SK-N-SH treated with all-trans-retinoic acid at 6 μM for 48 hours (cell line): ENCODE measurements around the gene CATSPER4.
A peak's percentile ranks its signal among the peaks of the same experiment; 100 is the strongest.

Experiments
- ATAC-seq: fragments of 200-7000 bp; cut with Tn5 transposase; 3 replicates; pipeline ENCODE4 v1.9.1; 2020; ENCODE audit warnings: mild to moderate bottlenecking, moderate library complexity
- ARNTL ChIP-seq: fragments of 450-650 bp; formaldehyde crosslinking; IDR thresholded peaks from 2 replicates; pipeline ENCODE4 v1.5.0; 2020; ENCODE audit warnings: low read depth, mild to moderate bottlenecking, moderate library complexity, borderline replicate concordance
- BACH2 ChIP-seq: fragments of 250-450 bp; sonication (Bioruptor Pico); IDR thresholded peaks from 2 replicates; pipeline ENCODE4 v1.9.0; 2021; ENCODE audit warnings: mild to moderate bottlenecking, borderline replicate concordance
- CREB5 ChIP-seq: fragments of 250-450 bp; sonication (Bioruptor Pico); IDR thresholded peaks from 2 replicates; pipeline ENCODE4 v1.5.1; 2020; ENCODE audit warnings: low read depth, mild to moderate bottlenecking, moderate library complexity
- CSDC2 ChIP-seq: fragments of 250-450 bp; sonication (Bioruptor Pico); IDR thresholded peaks from 2 replicates; pipeline ENCODE4 v1.5.0; 2020; ENCODE audit warnings: mild to moderate bottlenecking, moderate library complexity
- CSRNP3 ChIP-seq: fragments of 250-450 bp; sonication (Bioruptor Pico); IDR thresholded peaks from 2 replicates; pipeline ENCODE4 v1.5.1; 2021; ENCODE audit warnings: mild to moderate bottlenecking, moderate library complexity
- ESRRG ChIP-seq: fragments of 250-450 bp; sonication (Bioruptor Pico); IDR thresholded peaks from 2 replicates; pipeline ENCODE4 v1.6.1; 2021; ENCODE audit warnings: mild to moderate bottlenecking
- GLIS3 ChIP-seq: fragments of 250-450 bp; sonication (Bioruptor Pico); IDR thresholded peaks from 2 replicates; pipeline ENCODE4 v1.5.0; 2020; ENCODE audit warnings: mild to moderate bottlenecking, moderate library complexity
- OSR1 ChIP-seq: fragments of 250-450 bp; sonication (Bioruptor Pico); IDR thresholded peaks from 2 replicates; pipeline ENCODE4 v1.8.0; 2022; ENCODE audit warnings: moderate library complexity, mild to moderate bottlenecking, inconsistent platforms
- PATZ1 ChIP-seq: fragments of 250-450 bp; sonication (Bioruptor Pico); IDR thresholded peaks from 2 replicates; pipeline ENCODE4 v1.8.0; 2020; ENCODE audit warnings: mild to moderate bottlenecking, moderate library complexity, borderline replicate concordance
- POU6F1 ChIP-seq: fragments of 250-450 bp; sonication (Bioruptor Pico); IDR thresholded peaks from 2 replicates; pipeline ENCODE4 v1.8.0; 2021; ENCODE audit warnings: low read depth, mild to moderate bottlenecking, moderate library complexity, borderline replicate concordance
- PPARA ChIP-seq: fragments of 250-450 bp; sonication (Bioruptor Pico); IDR thresholded peaks from 2 replicates; pipeline ENCODE4 v1.5.0; 2020; ENCODE audit warnings: mild to moderate bottlenecking, borderline replicate concordance
- RARB ChIP-seq: fragments of 250-450 bp; sonication (Bioruptor Pico); IDR thresholded peaks from 2 replicates; pipeline ENCODE4 v1.8.0; 2021; ENCODE audit warnings: mild to moderate bottlenecking, moderate library complexity
- SNAI2 ChIP-seq: fragments of 250-450 bp; sonication (Bioruptor Pico); IDR thresholded peaks from 2 replicates; pipeline ENCODE4 v1.5.0; 2020; ENCODE audit warnings: mild to moderate bottlenecking, moderate library complexity
- TCF4 ChIP-seq: fragments of 250-450 bp; sonication (Bioruptor Pico); IDR thresholded peaks from 2 replicates; pipeline ENCODE4 v1.8.0; 2021; ENCODE audit warnings: mild to moderate bottlenecking, moderate library complexity, borderline replicate concordance
- TOX ChIP-seq: fragments of 250-450 bp; sonication (Bioruptor Pico); IDR thresholded peaks from 2 replicates; pipeline ENCODE4 v1.8.0; 2021; ENCODE audit warnings: mild to moderate bottlenecking, moderate library complexity, borderline replicate concordance
- TSHZ2 ChIP-seq: fragments of 250-450 bp; sonication (Bioruptor Pico); IDR thresholded peaks from 2 replicates; pipeline ENCODE4 v1.5.0; 2020; ENCODE audit warnings: mild to moderate bottlenecking, moderate library complexity
- ZC3H10 ChIP-seq: fragments of 250-450 bp; sonication (Bioruptor Pico); IDR thresholded peaks from 2 replicates; pipeline ENCODE4 v1.5.1; 2021; ENCODE audit warnings: mild to moderate bottlenecking, moderate library complexity
- ZFP3 ChIP-seq: fragments of 250-450 bp; sonication (Bioruptor Pico); IDR thresholded peaks from 2 replicates; pipeline ENCODE4 v1.5.0; 2020; ENCODE audit warnings: mild to moderate bottlenecking, moderate library complexity
- ZFP30 ChIP-seq: fragments of 450-650 bp; formaldehyde crosslinking; IDR thresholded peaks from 2 replicates; pipeline ENCODE4 v1.5.0; 2022; ENCODE audit warnings: mild to moderate bottlenecking, moderate library complexity
- ZNF565 ChIP-seq: fragments of 450-650 bp; formaldehyde crosslinking; conservative IDR thresholded peaks from 2 replicates; pipeline ENCODE4 v1.5.0; 2020; ENCODE audit warnings: low read depth, mild to moderate bottlenecking, moderate library complexity
- ZNF70 ChIP-seq: fragments of 450-650 bp; formaldehyde crosslinking; IDR thresholded peaks from 2 replicates; pipeline ENCODE4 v1.5.0; 2020; ENCODE audit warnings: mild to moderate bottlenecking, moderate library complexity
- ZNF8 ChIP-seq: fragments of 450-650 bp; formaldehyde crosslinking; IDR thresholded peaks from 2 replicates; pipeline ENCODE4 v1.5.0; 2020; ENCODE audit warnings: mild to moderate bottlenecking, moderate library complexity

Gene CATSPER4

GRCh38 chr1:26190373-26190987 is at the start of gene CATSPER4:
TSS of gene CATSPER4 (plus strand) at chr1:26190602. CDS start at chr1:26190628, 26 bp downstream.
- no peak for TF ChIP-seq CSRNP3 (CRISPR knock-in tag)
- no peak for TF ChIP-seq CSDC2 (CRISPR knock-in tag)
- no peak for TF ChIP-seq BACH2
- TF ChIP-seq PPARA: no peak
- TF ChIP-seq ZFP3: no peak
- TF ChIP-seq CREB5 (CRISPR knock-in tag): no peak
- no peak for TF ChIP-seq RARB
- no peak for TF ChIP-seq OSR1 (CRISPR knock-in tag)
- no peak for TF ChIP-seq ZNF565 (CRISPR knock-in tag)
- no peak for TF ChIP-seq SNAI2 (CRISPR knock-in tag)
- no peak for TF ChIP-seq ARNTL (CRISPR knock-in tag)
- TF ChIP-seq GLIS3 (CRISPR knock-in tag): no peak
- no peak for TF ChIP-seq POU6F1 (CRISPR knock-in tag)
- TF ChIP-seq PATZ1 (CRISPR knock-in tag): no peak
- TF ChIP-seq ZC3H10 (CRISPR knock-in tag): no peak
- TF ChIP-seq ZNF70 (CRISPR knock-in tag): no peak
- TF ChIP-seq ZNF8: no peak
- TF ChIP-seq ESRRG (CRISPR knock-in tag): no peak
- TF ChIP-seq ZFP30 (CRISPR knock-in tag): no peak
- ATAC-seq: peak; percentile 66

- no peak for ATAC-seq
- TF ChIP-seq TCF4 (CRISPR knock-in tag) (no peak), ZNF70 (CRISPR knock-in tag) (no peak), TOX (CRISPR knock-in tag) (no peak), TSHZ2 (CRISPR knock-in tag) (no peak), GLIS3 (CRISPR knock-in tag) (no peak), PPARA (no peak), SNAI2 (CRISPR knock-in tag) (no peak), OSR1 (CRISPR knock-in tag) (no peak), RARB (no peak), ARNTL (CRISPR knock-in tag) (no peak), ZFP3 (no peak), CREB5 (CRISPR knock-in tag) (no peak)
Observed at GRCh38 chr1:26142159-26142558, 48.2 kb upstream of the CATSPER4 start.
